CD4-positive, alpha-beta T cell treated with Interleukin-15 for 1 hour (primary cell): ENCODE data around the gene EXOC6.

Experiments
- DNase-seq: peaks from one replicate; pipeline ENCODE4 v3.0.0-alpha.2; 2020

Gene EXOC6

GRCh38 chr10:92834986-92835385, 13.3 kb upstream of the EXOC6 start:
- DNase-seq, result no peak

- DNase-seq, result no peak
Observed at GRCh38 chr10:92837456-92837855, 10.9 kb upstream of the EXOC6 start.

GRCh38 chr10:92839191-92840085, 8.9 kb upstream of the EXOC6 start:
- peak; percentile 30 for DNase-seq

GRCh38 chr10:92844746-92845145, 3.6 kb upstream of the EXOC6 start:
- DNase-seq, result no peak

- DNase-seq, result no peak
Observed at GRCh38 chr10:92845921-92846320, 2.4 kb upstream of the EXOC6 start.

- DNase-seq, result no peak
Observed at GRCh38 chr10:92846344-92846743, 2.0 kb upstream of the EXOC6 start.

- no peak for DNase-seq
Observed at GRCh38 chr10:92846854-92847201, 1.5 kb upstream of the EXOC6 start.

GRCh38 chr10:92847202-92847864, 987 bp upstream of the EXOC6 start:
- no peak for DNase-seq

- no peak for DNase-seq
Observed at GRCh38 chr10:92848037-92848440, 281 bp upstream of the EXOC6 start.

- DNase-seq, result no peak
Observed at GRCh38 chr10:92849234-92849525, 860 bp downstream of the EXOC6 start.

- no peak for DNase-seq
Observed at GRCh38 chr10:92849576-92850090, 1.3 kb downstream of the EXOC6 start.

- DNase-seq, result no peak
Observed at GRCh38 chr10:92850185-92850584, 1.9 kb downstream of the EXOC6 start.

- DNase-seq, result no peak
Observed at GRCh38 chr10:92851003-92851402, 2.7 kb downstream of the EXOC6 start.

- no peak for DNase-seq
Observed at GRCh38 chr10:92855560-92855959, 7.2 kb downstream of the EXOC6 start.

GRCh38 chr10:92857904-92858514, 9.7 kb downstream of the EXOC6 start:
- no peak for DNase-seq

- no peak for DNase-seq
Observed at GRCh38 chr10:92867235-92867634, 18.9 kb downstream of the EXOC6 start.

GRCh38 chr10:92868036-92868435, 19.7 kb downstream of the EXOC6 start:
- DNase-seq, result no peak

- no peak for DNase-seq
Observed at GRCh38 chr10:92868557-92868956, 20.2 kb downstream of the EXOC6 start.

GRCh38 chr10:92873029-92873428, 24.7 kb downstream of the EXOC6 start:
- no peak for DNase-seq

GRCh38 chr10:92876509-92877036, 28.3 kb downstream of the EXOC6 start:
- no peak for DNase-seq

- no peak for DNase-seq
Observed at GRCh38 chr10:92880233-92880861, 32.0 kb downstream of the EXOC6 start.

- DNase-seq, result no peak
Observed at GRCh38 chr10:92880917-92881316, 32.6 kb downstream of the EXOC6 start.

GRCh38 chr10:92886334-92886961, 38.1 kb downstream of the EXOC6 start:
- no peak for DNase-seq
